HepG2 (cell line): ENCODE results near the gene FARSB. TPM values are rescaled to one million over a fixed set of nuclear protein-coding genes. Genes with fewer than 3 reads are reported as not detected.

Source experiments
- CCDC6 ChIP-seq: sonication (generic); formaldehyde crosslinking; IDR thresholded peaks from 2 replicates; pipeline ENCODE4 v1.8.1; 2022; ENCODE audit warnings: mild to moderate bottlenecking, missing genetic modification reagents, moderate library complexity
- CEBPG ChIP-seq: IDR thresholded peaks from 2 replicates; pipeline ENCODE4 v1.6.1; 2016
- DPF2 ChIP-seq: sonication (generic); formaldehyde crosslinking; IDR thresholded peaks from 2 replicates; pipeline ENCODE4 v1.4.0; 2020; ENCODE audit warnings: mild to moderate bottlenecking, low read depth, missing genetic modification reagents, borderline replicate concordance
- FOSL2 ChIP-seq: sonication (generic); formaldehyde crosslinking; IDR thresholded peaks from 2 replicates; pipeline ENCODE4 v1.4.0; 2020; ENCODE audit warnings: missing genetic modification reagents
- JUND ChIP-seq: sonication (generic); formaldehyde crosslinking; IDR thresholded peaks from 2 replicates; pipeline ENCODE4 v1.8.0; 2022; ENCODE audit warnings: mild to moderate bottlenecking, missing genetic modification reagents
- KDM3A ChIP-seq: IDR thresholded peaks from 2 replicates; pipeline ENCODE4 v1.6.1; 2018; ENCODE audit warnings: low read depth, missing compliant biosample characterization
- KDM6A ChIP-seq: IDR thresholded peaks from 2 replicates; pipeline ENCODE4 v1.6.1; 2016; ENCODE audit warnings: low read depth
- KLF6 ChIP-seq: IDR thresholded peaks from 2 replicates; pipeline ENCODE4 v1.8.0; 2016; ENCODE audit warnings: missing biosample characterization, missing genetic modification reagents
- MEIS1 ChIP-seq: sonication (generic); formaldehyde crosslinking; IDR thresholded peaks from 2 replicates; pipeline ENCODE4 v1.9.0; 2021; ENCODE audit warnings: mild to moderate bottlenecking, missing genetic modification reagents, moderate library complexity, borderline replicate concordance
- MLLT10 ChIP-seq: sonication (generic); formaldehyde crosslinking; IDR thresholded peaks from 2 replicates; pipeline ENCODE4 v1.4.0; 2020; ENCODE audit warnings: missing genetic modification reagents
- MYNN ChIP-seq: sonication (generic); formaldehyde crosslinking; IDR thresholded peaks from 2 replicates; pipeline ENCODE4 v1.4.0; 2020; ENCODE audit warnings: mild to moderate bottlenecking, low read depth, missing genetic modification reagents
- SALL1 ChIP-seq: sonication (generic); formaldehyde crosslinking; IDR thresholded peaks from 2 replicates; pipeline ENCODE4 v1.8.0; 2022; ENCODE audit warnings: mild to moderate bottlenecking, missing genetic modification reagents
- SMARCC2 ChIP-seq: fragments of 450-650 bp; IDR thresholded peaks from 2 replicates; pipeline ENCODE4 v1.6.1; 2017; ENCODE audit warnings: antibody characterized with exemption, mild to moderate bottlenecking
- TEAD3 ChIP-seq: optimal IDR thresholded peaks from 2 replicates; pipeline ENCODE3; 2016; ENCODE audit warnings: borderline replicate concordance
- ZNF547 ChIP-seq: sonication (generic); formaldehyde crosslinking; IDR thresholded peaks from 2 replicates; pipeline ENCODE4 v1.5.1; 2020; ENCODE audit warnings: mild to moderate bottlenecking, missing genetic modification reagents
- ZSCAN21 ChIP-seq: sonication (generic); formaldehyde crosslinking; IDR thresholded peaks from 2 replicates; pipeline ENCODE4 v1.8.0; 2022; ENCODE audit warnings: mild to moderate bottlenecking, missing genetic modification reagents, moderate library complexity, borderline replicate concordance
- polyA plus RNA-seq, 8 experiments: library from polyadenylated mRNA; depleted of rRNA in 3 of 8; stranded (reverse) in 7 of 8; unstranded in 1 of 8; fragments of >200 nt; fragmentation: Illumina TruSeq in 4 of 8; extraction: Trizol in 4 of 8; gene quantifications; 2 replicates each; pipeline versions ENCODE4 v1.2.1 to v1.2.3, GENCODE V29; 2011 to 2016; ENCODE audit warnings: low read depth in 4 of 8, missing spikeins in 1 of 8, mixed read lengths in 1 of 8; ENCODE audit not compliant: insufficient read depth in 1 of 8
- total RNA-seq, 5 experiments: library from RNA; depleted of rRNA; stranded (reverse); fragments of >200 nt; fragmentation: Illumina TruSeq; extraction: Trizol; gene quantifications; 2 replicates each; pipeline ENCODE4 v1.2.3, GENCODE V29; 2016; ENCODE audit warnings: low read depth in 1 of 5
- TF ChIP-seq, protein P1 (sequence below): sonication (generic); formaldehyde crosslinking; IDR thresholded peaks from 2 replicates; pipeline ENCODE4 v1.8.1; 2023; ENCODE audit warnings: mild to moderate bottlenecking, inconsistent platforms, moderate library complexity, missing genetic modification reagents, borderline replicate concordance
- TF ChIP-seq, protein P2 (sequence below): sonication (generic); formaldehyde crosslinking; conservative IDR thresholded peaks from 2 replicates; pipeline ENCODE4 v1.8.1; 2023; ENCODE audit warnings: missing genetic modification reagents
- TF ChIP-seq, protein P3 (sequence below): sonication (generic); formaldehyde crosslinking; IDR thresholded peaks from 2 replicates; pipeline ENCODE4 v1.4.0; 2020; ENCODE audit warnings: missing genetic modification reagents, mild to moderate bottlenecking, borderline replicate concordance
- TF ChIP-seq, protein P4 (sequence below): sonication (generic); formaldehyde crosslinking; IDR thresholded peaks from 2 replicates; pipeline ENCODE4 v1.4.0; 2020; ENCODE audit warnings: missing genetic modification reagents, borderline replicate concordance
- TF ChIP-seq, protein P5 (sequence below): sonication (generic); formaldehyde crosslinking; IDR thresholded peaks from 2 replicates; pipeline ENCODE4 v1.4.0; 2020; ENCODE audit warnings: low read depth, mild to moderate bottlenecking, missing genetic modification reagents
- TF ChIP-seq, protein P6 (sequence below): sonication (generic); formaldehyde crosslinking; IDR thresholded peaks from 2 replicates; pipeline ENCODE4 v1.5.0; 2020; ENCODE audit warnings: mild to moderate bottlenecking, missing genetic modification reagents, moderate library complexity

Gene FARSB
- total and polyA plus RNA-seq, 2 of the 13 experiments (the other 11 are each of a cell fraction or from before 2014, with no cell fraction given): 23.3 to 45.9 TPM

DNA sequence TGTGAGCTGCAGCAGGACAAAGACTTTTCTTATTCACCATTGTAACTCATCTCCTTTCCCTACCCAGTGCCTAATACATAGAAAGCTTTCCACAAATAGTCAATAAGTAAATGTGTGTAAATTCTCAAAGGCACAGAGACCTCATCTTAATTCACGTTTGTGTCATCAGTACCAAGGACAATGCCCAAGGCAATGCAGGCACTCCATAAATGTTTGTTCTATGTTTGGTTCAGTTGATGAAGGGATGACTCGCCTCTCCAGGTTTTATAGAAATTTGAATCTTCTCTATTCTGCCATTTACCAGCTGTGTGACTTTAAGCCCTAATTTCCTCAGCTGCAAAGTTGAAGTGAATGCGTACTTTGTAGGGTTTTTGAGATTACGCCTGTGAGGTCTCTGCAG lies 13.5 kb upstream of the FARSB start (continued):
- TF ChIP-seq, protein P1, sequence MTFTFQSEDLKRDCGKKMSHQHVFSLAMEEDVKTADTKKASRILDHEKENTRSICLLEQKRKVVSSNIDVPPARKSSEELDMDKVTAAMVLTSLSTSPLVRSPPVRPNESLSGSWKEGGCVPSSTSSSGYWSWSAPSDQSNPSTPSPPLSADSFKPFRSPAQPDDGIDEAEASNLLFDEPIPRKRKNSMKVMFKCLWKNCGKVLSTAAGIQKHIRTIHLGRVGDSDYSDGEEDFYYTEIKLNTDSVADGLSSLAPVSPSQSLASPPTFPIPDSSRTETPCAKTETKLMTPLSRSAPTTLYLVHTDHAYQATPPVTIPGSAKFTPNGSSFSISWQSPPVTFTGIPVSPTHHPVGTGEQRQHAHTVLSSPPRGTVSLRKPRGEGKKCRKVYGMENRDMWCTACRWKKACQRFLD (CRISPR knock-in tag): no peak
- TF ChIP-seq SALL1 (no peak), MYNN (CRISPR knock-in tag) (no peak), FOSL2 (CRISPR knock-in tag) (peak; percentile 14; the same call in 1 of the 2 replicates), ZNF547 (CRISPR knock-in tag) (0 out of 2 replicates have a peak, but pooled peaks have one; percentile 27), KDM6A (CRISPR knock-in tag) (no peak), TEAD3 (CRISPR knock-in tag) (peak; percentile 3), KDM3A (CRISPR knock-in tag) (no peak), CCDC6 (CRISPR knock-in tag) (no peak), CEBPG (no peak), MLLT10 (CRISPR knock-in tag) (no peak), KLF6 (CRISPR knock-in tag) (no peak), MEIS1 (CRISPR knock-in tag) (no peak), SMARCC2 (no peak), JUND (CRISPR knock-in tag) (no peak), ZSCAN21 (no peak), DPF2 (CRISPR knock-in tag) (no peak)
- TF ChIP-seq, protein P2, sequence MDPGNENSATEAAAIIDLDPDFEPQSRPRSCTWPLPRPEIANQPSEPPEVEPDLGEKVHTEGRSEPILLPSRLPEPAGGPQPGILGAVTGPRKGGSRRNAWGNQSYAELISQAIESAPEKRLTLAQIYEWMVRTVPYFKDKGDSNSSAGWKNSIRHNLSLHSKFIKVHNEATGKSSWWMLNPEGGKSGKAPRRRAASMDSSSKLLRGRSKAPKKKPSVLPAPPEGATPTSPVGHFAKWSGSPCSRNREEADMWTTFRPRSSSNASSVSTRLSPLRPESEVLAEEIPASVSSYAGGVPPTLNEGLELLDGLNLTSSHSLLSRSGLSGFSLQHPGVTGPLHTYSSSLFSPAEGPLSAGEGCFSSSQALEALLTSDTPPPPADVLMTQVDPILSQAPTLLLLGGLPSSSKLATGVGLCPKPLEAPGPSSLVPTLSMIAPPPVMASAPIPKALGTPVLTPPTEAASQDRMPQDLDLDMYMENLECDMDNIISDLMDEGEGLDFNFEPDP (CRISPR knock-in tag): 0 out of 2 replicates have a peak, but pooled peaks have one; percentile 4
- TF ChIP-seq, protein P3, sequence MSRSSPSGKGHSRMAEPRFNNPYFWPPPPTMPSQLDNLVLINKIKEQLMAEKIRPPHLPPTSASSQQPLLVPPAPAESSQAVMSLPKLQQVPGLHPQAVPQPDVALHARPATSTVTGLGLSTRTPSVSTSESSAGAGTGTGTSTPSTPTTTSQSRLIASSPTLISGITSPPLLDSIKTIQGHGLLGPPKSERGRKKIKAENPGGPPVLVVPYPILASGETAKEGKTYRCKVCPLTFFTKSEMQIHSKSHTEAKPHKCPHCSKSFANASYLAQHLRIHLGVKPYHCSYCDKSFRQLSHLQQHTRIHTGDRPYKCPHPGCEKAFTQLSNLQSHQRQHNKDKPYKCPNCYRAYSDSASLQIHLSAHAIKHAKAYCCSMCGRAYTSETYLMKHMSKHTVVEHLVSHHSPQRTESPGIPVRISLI (CRISPR knock-in tag): no peak
- TF ChIP-seq, protein P4, sequence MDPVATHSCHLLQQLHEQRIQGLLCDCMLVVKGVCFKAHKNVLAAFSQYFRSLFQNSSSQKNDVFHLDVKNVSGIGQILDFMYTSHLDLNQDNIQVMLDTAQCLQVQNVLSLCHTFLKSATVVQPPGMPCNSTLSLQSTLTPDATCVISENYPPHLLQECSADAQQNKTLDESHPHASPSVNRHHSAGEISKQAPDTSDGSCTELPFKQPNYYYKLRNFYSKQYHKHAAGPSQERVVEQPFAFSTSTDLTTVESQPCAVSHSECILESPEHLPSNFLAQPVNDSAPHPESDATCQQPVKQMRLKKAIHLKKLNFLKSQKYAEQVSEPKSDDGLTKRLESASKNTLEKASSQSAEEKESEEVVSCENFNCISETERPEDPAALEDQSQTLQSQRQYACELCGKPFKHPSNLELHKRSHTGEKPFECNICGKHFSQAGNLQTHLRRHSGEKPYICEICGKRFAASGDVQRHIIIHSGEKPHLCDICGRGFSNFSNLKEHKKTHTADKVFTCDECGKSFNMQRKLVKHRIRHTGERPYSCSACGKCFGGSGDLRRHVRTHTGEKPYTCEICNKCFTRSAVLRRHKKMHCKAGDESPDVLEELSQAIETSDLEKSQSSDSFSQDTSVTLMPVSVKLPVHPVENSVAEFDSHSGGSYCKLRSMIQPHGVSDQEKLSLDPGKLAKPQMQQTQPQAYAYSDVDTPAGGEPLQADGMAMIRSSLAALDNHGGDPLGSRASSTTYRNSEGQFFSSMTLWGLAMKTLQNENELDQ (CRISPR knock-in tag): no peak
- TF ChIP-seq, protein P5, sequence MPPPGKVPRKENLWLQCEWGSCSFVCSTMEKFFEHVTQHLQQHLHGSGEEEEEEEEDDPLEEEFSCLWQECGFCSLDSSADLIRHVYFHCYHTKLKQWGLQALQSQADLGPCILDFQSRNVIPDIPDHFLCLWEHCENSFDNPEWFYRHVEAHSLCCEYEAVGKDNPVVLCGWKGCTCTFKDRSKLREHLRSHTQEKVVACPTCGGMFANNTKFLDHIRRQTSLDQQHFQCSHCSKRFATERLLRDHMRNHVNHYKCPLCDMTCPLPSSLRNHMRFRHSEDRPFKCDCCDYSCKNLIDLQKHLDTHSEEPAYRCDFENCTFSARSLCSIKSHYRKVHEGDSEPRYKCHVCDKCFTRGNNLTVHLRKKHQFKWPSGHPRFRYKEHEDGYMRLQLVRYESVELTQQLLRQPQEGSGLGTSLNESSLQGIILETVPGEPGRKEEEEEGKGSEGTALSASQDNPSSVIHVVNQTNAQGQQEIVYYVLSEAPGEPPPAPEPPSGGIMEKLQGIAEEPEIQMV (CRISPR knock-in tag): no peak
- TF ChIP-seq, protein P6, sequence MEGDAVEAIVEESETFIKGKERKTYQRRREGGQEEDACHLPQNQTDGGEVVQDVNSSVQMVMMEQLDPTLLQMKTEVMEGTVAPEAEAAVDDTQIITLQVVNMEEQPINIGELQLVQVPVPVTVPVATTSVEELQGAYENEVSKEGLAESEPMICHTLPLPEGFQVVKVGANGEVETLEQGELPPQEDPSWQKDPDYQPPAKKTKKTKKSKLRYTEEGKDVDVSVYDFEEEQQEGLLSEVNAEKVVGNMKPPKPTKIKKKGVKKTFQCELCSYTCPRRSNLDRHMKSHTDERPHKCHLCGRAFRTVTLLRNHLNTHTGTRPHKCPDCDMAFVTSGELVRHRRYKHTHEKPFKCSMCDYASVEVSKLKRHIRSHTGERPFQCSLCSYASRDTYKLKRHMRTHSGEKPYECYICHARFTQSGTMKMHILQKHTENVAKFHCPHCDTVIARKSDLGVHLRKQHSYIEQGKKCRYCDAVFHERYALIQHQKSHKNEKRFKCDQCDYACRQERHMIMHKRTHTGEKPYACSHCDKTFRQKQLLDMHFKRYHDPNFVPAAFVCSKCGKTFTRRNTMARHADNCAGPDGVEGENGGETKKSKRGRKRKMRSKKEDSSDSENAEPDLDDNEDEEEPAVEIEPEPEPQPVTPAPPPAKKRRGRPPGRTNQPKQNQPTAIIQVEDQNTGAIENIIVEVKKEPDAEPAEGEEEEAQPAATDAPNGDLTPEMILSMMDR (CRISPR knock-in tag): no peak
